LNCaP clone FGC (cell line): ENCODE measurements around the gene USF3.

ENCODE experiments used
- DNase-seq: peaks from one replicate; pipeline ENCODE4 v3.0.0-alpha.2; 2011; ENCODE audit warnings: low read depth
- H3K4me3 ChIP-seq: 2 replicates; pipeline ENCODE4 v1.5.1; 2011; ENCODE audit warnings: mild to moderate bottlenecking, low read depth, low read length, control low read depth
- CTCF ChIP-seq: IDR thresholded peaks from 2 replicates; pipeline ENCODE4 v1.5.1; 2012; ENCODE audit warnings: mild to moderate bottlenecking; ENCODE audit not compliant: control insufficient read depth, insufficient read depth; ENCODE audit errors: extremely low read depth

Gene USF3

GRCh38 chr3:113629584-113630421 is 66.6 kb downstream of the USF3 start:
- no peak for TF ChIP-seq CTCF
- DNase-seq, result no peak
- no peak overlapping the region for H3K4me3 ChIP-seq

GRCh38 chr3:113628788-113629187 is 67.7 kb downstream of the USF3 start:
- TF ChIP-seq CTCF, result no peak
- no peak for DNase-seq
- H3K4me3 ChIP-seq, result no peak overlapping the region

DNA sequence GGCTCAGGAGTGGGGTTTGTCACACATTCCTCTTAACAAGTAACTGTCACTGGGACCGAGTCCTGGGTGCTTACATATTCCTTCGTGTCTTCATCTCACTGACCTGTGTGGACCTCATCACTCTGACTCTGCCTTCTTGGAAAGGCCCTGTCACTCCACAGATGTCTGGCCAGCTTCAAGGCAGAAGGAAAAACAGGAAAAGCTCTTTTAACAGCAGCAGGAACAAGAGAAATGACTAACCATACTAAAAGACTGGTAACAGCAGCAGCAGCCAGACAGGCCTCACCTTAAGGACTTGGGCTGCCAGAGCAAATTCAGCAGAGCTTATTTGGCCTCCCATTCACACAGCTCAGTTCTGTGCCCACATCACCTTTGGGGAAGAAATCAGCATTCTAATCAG is 68.1 kb downstream of the USF3 start:
- H3K4me3 ChIP-seq, result no peak overlapping the region
- DNase-seq, result no peak
- TF ChIP-seq CTCF, result no peak

GRCh38 chr3:113626503-113627371 is 69.7 kb downstream of the USF3 start:
- DNase-seq, result peak; percentile 52
- no peak overlapping the region for H3K4me3 ChIP-seq
- peak; percentile 97 for TF ChIP-seq CTCF

GRCh38 chr3:113625834-113626233 is 70.6 kb downstream of the USF3 start:
- no peak for TF ChIP-seq CTCF

DNA sequence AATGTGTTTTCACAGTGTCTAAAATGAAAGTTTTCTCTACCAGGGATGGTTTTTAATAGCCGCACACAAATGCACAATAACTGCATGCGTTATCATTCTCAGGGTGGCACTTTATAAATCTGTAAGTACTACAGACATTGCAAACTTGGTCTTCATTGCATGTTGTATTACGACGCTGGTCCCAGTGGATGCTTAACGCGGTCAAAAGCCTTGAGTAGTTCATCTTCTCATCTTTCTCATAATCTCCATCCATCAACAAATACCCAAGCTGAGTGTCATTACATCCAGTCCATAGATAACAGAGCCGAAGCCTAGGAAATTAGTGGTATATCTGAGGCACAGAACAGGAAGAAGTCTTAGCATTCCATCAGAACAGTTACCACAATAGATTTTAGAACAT is 72.6 kb downstream of the USF3 start:
- TF ChIP-seq CTCF, result no peak
- H3K4me3 ChIP-seq, result no peak overlapping the region
- DNase-seq, result no peak

More at GRCh38 chr3:113625834-113626233, 70.6 kb downstream of the USF3 start:
- H3K4me3 ChIP-seq, result no peak overlapping the region
- DNase-seq, result no peak
